Mesenteric fat pad (tissue), 1 donor: Measurements from ENCODE around the gene TRAF3. TPM values are rescaled to one million over a fixed set of nuclear protein-coding genes. Genes with fewer than 3 reads are reported as not detected.
"Not testable (repeated sequence)": the region's sequence is repeated elsewhere in the genome, so short reads cannot be mapped to it uniquely, and the experiment has no call there.

Experiments used
- DNase-seq: peaks from one replicate; pipeline ENCODE4 v3.0.0-alpha.2; 2020; ENCODE audit warnings: low spot score
- total RNA-seq: library from RNA; stranded (reverse); fragmentation: NEBNext Ultra II Directional; extraction: Animal tissue kit (Norgen Biotek cat#: 25700); gene quantifications from one replicate; pipeline ENCODE4 v1.2.1, GENCODE V29; 2021
- donor health status: DM: yes; HTN: yes; CAD: no.

The TRAF3 gene
- total RNA-seq, 1 donor from 2014 or later: 33.3 TPM

DNA sequence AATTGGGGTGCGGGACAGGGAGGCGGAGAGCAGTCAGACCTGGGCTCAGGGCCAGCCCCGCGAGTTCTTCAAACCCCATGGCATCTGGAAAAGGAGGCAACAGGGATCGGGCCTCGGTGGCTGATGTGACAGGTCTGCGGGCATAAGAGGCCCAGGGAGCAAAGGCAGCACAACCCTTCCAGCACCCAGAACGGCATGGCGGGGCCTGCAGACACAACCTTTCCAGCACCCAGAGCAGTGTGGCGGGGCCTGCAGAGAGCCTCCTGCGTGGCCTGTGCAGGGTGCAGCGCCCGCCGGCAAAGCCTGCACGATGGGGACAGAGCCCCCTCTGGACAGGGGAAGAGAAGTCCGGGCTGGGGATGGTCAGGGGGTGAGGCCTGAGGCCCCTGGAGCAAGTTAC is 26.2 kb upstream of the TRAF3 start:
- DNase-seq: no peak

DNA sequence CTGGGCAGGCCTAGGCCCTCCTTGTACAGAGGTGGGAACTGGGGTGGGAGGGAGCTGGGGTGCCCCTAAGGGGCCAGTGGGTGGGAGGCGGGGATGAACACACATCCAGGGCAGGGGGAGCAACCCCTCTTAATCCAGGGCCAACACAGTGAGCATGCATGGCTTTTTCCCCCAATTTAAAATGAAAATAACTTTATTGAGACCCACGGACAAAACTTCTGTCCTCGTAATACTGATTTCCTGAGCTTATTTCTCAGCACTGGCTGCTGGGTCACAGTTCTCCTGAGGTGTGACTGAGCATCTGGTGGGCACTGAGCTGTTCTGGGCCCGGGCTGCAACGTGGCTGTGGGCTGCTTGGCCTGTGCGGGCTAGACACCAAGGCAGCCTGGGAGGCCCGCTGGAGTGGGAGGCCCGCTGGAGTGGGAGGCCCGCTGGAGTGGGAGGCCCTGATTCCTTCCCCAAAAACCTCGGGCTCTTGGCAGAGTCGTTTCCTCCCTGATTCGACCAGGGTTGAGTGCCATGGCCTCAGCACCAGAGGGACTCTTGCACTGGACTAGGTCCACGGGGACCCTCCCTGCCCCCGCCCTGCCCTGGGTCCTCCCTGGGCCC is 24.9 kb upstream of the TRAF3 start:
- no peak for DNase-seq

DNA sequence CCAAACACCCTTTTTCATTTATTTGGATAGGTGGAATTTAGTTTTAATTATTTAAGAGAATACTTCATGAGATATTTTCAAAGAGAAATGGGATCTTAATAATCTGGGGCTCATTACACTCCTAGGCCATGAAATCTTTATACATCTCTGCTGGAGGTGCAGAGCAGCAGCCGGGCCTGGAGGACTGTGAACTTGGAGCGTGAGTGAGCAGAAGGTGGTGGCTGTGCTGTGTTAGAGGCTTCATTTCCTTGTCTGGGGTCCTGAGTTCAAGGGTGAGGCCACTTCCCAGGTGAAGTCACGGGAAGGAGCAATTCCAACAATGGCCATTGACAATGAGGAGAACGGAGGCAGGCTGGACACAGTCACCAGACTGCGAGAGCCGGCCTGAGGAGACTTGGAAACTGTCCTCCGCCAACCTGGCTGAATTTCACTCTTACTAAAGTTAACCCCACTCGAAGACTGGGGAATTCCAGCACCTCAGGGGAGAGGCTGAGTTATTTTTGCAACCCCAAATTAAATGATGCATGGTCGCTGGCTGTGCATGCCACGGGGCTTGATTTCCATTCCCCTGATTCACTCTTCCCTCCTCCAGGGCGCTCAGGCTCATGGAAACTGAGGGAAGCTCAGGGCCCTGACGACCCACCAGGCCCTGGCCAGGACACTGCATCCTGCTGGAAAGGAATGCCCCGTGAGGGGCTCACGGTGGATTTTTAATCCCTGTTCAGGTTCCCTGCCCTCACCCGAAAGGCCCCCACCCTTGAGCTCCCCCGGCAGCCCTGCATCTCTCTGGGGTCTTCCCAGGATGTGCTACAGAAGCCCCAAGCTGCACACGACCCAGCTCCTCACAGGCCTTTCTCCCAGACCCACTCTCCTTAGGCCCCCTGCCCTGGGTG is 22.6 kb upstream of the TRAF3 start:
- DNase-seq: no peak

DNA sequence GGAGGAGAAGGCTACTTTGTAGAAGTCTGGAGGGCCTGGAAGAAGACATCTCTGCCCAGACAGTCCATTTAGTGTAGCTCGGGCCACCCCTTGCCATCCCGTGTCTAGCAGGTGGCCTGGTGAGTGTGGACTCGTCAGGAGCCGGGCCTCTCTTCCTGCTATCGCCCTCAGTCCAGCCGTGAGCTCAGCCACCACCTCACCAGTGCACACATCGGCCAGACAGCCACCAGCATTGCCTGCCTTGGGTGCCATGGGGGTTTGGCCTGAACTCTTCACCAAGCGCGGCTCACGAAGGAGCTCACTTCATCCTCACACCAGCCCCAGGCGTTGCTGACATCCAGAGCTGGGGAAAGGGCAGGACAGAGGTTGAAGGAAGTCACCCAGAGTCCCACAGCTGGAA is 19.6 kb upstream of the TRAF3 start:
- DNase-seq: no peak

DNA sequence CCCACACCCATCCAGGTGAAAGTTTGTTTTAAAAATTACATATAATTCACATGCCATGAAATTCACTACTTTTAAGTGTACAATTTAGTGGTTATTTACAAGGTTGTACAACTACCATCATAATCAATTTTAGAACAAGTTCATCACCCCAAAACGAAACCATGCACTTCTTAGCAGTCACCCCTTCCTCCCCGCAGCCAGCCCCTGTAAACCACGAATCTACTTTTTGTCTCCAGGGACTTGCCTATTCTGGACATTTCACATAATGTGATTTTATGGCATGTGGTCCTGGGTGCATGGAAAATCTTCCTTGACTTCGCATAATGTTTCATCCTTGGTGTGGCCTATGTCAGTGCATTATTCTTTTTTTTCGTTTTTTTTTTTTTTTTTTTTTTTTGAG is 19.2 kb upstream of the TRAF3 start:
- DNase-seq: no peak

DNA sequence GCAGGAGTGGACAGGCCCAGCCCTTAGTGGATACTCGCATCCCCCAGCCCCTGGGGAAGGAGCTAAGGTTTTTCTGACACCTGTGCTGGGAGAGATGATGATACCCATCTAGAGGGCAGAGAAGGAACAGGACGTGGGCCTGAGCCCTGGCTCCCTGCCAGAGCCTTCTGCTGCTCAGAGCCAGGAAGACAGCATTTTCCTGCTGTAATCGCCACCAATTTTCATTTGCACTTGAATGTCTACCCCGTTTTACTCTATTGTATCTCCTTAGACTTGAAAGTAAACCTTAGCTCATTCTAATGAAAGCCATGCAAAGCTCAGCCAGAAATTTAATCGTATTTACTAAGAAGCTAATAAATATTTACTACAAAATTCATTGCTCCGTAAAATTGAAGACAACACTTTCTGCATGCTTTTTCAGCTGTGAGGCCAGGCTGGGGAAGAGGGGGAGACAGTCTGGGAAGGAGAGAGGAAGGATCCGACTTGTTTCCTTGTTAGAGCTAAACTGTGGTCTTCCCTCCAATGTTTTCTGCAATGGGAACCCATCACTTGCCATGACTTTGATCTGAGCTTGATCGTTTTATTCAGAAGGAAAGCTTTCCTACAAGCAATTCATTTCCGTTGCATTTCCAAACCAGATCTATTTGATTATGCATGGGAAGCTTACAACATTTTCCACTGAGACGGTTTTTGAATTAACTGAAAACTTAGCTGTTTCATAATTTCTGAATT is 17.6 kb upstream of the TRAF3 start:
- DNase-seq: no peak

DNA sequence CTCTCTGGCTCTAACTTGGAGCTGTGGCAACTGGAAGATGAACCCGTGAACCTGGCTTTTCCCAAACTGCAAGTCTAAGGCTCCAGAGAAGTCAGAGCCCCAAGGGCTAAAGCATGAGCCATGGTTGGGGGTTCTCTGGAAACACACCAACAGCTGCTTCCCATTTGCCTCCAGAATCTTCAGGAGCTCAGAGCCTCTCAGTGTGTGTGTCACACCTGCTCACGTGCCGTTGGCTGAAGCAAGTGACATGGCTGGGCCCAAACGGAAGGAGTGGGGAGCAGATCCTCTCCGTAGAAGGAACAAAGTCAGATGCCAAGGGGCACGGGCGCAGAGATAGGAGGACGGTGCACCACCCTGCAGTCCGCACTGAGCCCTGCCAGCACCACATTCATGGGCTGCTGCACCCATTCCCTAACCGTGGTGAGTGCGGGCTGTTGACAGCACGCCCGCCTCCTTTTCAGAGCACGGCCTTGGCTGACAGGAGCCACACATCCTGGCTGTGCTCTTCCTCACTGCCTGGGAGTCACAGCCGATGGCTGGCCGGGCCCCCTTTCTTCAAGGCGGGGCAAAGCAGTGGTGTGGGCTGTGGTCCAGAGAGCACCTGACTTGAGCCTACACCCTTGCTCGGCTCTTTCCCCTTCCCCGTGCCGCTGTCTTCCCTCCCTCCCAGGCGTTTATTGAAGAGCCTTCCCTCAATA is 16.6 kb upstream of the TRAF3 start:
- DNase-seq: no peak

DNA sequence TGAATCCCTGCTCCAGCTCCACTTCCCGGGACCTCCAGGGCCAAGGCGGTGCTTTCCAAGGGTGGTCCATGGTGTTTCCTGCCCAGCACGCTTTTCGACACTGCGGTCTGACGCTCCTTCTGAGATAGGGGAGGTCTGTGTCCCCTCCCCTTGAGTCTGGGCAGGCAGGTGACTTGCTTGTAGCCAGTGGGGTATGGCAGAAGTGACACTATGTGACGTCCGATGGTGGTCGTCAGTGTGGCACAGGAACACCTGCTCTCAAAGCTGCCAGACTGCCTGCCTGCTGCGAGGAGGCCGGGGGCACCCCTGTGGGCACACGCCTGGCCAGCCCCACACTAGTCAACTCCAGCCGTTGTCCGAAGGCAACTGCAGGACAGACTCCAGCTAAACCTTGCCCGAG is 16.0 kb upstream of the TRAF3 start:
- DNase-seq: no peak

DNA sequence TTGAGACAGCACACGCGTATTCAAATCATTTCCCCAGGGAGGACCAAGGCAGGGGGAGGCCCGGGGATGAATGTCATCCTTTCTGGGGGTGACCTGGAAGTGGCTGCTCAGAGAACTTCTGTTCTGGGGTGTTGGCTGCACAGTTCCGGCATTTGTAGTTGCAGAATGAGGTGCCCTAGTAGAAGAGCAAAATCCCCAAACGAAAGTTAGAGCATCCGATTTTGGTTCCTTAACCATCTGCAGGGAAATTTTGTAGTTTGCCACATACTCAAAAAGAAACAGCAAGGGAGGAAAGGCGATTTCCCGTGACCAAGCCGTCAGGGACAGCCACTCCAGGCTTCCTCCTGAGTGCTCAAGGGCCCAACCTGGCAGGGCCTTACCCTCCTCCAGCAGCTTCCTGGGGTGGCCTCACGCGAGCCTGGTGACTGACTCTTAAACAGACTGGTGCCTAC is 13.0 kb upstream of the TRAF3 start:
- no peak for DNase-seq

DNA sequence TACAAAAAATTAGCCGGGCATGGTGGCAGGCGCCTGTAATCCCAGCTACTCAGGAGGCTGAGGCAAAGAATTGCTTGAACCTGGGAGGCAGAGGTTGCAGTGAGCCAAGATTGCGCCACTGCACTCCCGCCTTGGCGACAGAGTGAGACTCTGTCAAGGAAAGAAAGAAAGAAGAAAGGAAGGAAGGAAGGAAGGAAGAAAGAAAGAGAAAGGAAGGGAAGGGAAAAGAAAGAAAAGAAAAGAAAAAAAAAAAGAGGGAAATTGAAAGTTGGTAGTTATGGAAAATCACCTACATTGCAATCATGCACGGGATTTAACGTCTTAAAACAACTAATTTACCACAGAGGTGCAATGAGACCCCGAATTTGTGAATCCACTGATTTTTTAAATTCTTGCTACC is 11.5 kb upstream of the TRAF3 start:
- not testable (repeated sequence) for DNase-seq

DNA sequence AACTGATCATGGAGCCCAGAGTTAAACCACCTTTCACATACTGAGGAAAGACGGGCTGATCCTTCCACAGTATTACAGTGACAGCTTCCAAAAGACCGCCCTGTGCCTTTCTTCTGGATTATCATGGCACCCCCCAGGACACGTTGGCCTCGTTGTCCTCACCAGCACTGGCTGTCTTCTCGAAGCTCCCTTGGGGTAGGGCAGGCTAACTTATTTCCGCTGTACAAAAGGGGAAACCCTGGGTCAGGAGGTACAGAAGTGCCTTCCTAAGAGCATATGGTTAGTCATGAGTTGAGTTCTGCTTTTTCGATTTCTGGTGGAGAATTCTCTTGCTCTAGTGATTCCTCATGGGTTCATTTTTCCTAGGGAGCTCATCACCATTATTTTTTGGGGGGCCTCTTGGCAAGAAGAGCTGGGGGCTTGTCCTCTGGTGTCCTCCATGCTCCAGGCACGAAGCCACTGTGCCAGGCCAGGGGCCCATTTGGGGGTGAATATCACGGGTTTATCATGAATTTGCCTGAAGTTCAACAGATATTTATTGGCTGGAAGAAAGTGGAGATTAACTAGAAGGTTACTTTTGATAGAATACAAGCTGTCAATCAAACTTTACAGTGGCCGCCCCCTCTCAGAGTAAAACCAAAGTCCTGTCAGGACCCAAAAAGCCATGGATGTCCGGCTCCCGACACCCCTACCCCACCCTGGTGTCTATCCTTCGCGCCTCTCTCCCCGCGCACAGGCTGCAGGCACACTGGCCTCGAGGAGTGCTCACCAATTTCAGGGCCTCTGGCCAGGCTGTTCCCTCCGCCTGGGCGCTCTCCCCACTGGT is 8.8 kb upstream of the TRAF3 start:
- DNase-seq: no peak

DNA sequence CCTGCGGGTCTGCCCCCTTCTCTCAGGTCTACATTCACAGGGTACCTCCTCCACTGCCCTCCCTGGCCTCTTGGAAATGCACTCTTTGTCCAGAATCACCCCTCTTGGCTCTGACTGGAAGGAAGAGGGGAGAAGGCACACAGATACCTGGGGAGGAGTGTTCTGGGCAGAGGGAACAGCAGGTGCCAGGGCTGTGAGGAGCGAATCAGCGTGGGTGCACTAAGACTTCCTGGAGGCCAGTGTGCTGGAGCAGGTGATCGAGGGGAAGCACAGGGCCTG is 8.3 kb upstream of the TRAF3 start:
- DNase-seq: no peak

DNA sequence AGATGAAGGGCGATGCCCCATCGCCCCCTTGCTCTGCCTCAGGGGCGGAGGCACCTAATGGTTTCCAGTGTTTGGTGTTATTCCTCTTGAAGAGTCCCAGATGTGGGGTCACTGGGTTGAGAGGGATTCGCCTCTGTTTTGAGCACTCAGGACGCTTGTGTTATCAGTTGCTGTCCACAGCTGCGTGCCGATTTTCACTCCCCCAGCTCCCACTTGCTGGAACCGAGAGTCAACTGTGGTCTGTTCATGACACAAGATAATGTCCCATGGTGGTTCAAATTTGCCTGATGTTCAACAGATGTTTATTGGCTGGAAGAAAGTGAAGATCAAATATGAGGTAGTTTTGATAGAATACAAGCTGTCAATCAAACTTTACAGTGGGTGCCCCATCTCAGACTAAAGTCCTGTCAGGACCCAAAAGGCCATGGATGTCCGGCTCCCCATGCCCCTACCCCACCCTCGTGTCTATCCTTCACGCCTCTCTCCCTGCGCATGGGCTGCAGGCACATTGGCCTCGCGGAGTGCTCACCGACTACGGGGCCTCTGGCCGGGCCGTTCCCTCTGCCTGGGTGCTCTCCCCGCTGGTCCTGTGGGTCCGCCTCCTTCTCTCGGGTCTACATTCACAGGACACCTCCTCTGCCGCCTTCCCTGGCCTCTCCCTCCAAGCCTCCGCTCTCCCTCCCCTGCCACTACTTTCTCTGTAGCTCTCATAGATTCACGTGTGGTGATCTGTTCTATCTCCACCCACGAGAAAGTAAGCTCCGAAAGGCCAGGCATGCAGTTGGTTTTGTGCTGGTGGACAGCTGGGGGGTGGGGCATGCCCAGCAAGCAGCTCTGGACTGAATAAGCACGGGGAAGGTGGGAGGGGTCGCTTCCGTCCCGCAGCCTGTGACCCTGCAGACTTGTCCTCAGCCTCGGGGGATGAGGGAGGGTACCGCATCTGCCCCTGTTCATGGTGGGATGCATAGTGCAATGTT is 6.8 kb upstream of the TRAF3 start:
- DNase-seq: no peak

DNA sequence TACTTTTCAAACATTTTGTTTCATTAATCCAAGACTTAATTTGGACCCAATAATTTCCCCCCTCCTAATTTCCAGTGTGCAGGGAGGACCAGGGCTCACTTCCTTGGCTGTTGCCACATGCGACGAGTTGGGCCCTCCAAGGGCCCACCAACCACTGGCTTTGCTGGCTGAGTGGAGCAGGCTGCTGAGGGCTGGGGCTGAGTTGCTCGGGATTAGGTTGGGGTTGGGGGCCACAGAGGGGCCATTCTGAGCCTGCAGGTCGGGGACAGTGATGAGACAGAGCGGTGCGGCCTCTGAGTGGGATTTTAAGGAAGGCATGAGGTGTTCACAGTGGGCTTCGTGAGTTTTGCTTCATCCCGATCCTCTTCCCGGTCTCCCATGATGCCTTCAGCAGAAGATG is 6.1 kb upstream of the TRAF3 start:
- no peak for DNase-seq

DNA sequence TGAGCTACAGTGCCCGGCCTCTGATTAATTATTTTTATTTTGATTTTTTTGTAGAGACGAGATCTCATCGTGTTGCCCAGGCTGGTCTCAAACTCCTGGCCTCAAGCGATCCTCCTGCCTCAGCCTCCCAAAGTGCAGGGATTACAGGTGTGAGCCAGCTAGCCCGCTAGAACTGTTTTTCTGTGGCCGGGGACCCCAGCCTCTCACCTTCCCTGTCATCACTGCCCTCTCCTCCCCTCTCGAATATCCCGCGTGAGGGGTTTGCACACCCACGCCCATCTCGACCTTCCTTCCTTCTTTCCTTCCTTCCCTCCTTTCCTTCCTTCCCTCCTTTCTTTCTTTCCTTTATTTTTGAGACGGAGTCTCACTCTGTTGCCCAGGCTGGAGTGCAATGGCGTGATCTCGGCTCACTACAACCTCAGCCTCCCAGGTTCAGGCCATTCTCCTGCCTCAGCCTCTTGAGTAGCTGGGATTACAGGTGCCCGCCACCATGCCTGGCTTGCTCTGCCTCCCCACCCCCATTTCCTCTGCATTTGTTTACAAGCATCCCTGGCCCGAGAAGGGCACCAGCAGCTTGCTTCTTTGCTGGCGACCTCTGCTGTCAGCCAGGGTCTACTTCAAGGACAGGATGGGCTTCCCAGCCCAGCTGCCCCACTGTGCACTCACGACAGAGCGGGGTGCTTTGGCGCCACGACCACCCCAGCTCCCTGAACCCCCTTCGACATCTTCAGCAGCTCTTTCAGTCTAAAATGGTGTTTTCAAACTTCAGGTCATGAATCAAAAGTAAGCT is 4.3 kb upstream of the TRAF3 start:
- DNase-seq: no peak

DNA sequence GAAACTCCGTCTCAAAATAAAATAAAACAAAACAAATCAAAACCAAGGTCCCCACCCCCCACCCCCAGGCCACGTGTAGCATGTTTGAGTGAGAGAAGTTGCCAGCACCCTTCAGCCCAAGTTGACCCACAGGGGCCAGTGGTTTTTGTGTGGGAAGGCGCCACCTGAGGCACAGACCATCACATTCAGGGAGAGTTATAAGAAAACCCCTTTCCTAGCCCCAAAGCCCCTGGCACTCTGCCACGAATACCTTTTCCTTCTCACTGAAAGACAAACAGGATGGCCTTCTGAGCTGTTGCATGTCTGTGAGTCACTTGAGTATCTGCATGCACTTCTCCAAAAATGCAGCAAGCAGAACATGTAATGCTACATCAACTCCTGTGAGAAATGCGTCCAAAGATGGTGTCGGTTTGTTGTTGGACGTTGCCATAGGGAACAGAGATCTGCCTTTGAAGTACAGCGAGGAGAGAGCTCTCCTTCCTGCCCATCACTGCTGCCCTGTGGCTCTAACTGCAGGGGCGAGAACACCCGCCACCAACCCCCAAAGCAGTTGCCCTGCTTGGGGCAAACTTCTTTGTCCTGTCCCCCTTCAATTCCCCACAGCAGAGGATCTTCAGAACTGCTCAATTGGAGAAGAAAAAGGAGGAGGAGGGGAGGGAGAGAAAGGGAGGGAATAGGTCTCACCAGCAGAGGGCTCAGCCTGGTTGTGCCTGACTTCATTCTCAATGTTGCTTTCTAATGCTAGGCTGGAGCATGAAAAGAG is 2.7 kb upstream of the TRAF3 start:
- DNase-seq: no peak

DNA sequence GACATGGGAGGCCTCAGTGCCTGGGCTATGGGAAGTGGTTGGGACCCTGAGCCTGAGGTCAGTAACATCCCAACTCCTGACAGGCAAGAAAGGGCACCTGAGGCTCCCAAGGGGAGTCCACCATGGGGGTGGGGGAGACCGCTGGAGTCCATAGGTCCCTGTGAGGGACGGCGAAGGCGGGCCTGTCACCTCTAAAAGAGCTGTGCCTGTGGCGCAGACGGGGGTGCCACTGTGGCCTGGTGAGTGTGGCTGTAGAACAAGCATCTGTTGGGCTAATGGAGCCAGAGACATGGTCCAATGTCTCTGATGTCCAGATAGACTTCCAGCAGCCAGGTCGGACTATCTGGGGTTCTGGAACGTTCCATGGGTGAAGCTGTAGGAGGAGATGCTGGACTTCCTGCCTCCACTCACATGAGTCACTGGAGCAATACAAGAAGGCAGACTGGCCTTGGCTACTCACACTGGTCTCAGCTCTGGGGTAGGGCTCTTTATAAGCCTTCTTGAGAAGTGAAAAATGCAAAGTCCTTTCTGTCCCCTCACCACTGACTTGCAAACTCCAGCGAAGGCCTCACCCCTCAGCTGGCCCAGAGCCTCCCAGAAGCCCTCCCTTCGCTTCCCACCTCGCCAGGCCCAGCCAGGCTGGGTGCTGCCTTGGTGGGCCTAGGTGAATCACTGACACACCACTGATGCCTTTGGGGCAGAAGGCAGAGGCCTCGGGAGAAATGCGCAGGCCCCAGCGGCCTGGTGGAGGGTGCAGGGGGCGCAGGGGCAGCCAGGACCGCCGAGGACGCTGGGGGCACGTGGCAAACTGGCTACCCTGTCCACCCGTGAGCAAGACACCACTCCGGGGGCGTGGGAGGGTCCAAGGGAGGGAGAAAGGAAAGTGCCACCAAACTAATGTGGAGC is 1.1 kb upstream of the TRAF3 start:
- DNase-seq: no peak
